ENCODE measurements around the gene PPP4R2.
"Not testable (repeated sequence)": the region's sequence is repeated elsewhere in the genome, so short reads cannot be mapped to it uniquely, and the experiment has no call there.

PPP4R2 gene

GRCh38 chr3:73055583-73055982 lies 59.0 kb downstream of the PPP4R2 start:
- TF ChIP-seq CTCF (conservative IDR thresholded peaks at IDR 0.05) (no peak), ZFX (IDR thresholded peaks at IDR 0.05) (no peak)

GRCh38 chr3:73056014-73056844 lies 59.6 kb downstream of the PPP4R2 start:
- no peak overlapping the region for H3K27ac ChIP-seq
- TF ChIP-seq CTCF (conservative IDR thresholded peaks at IDR 0.05) (peak; percentile 70), ZFX (IDR thresholded peaks at IDR 0.05) (no peak)

More at GRCh38 chr3:73055583-73055982, 59.0 kb downstream of the PPP4R2 start:
- no peak overlapping the region for H3K27ac ChIP-seq

GRCh38 chr3:73056845-73057150 lies 60.2 kb downstream of the PPP4R2 start:
- TF ChIP-seq ZFX (IDR thresholded peaks at IDR 0.05) = no peak
- no peak for TF ChIP-seq CTCF (conservative IDR thresholded peaks at IDR 0.05)
- no peak overlapping the region for H3K27ac ChIP-seq

- H3K27ac ChIP-seq = no peak overlapping the region
- TF ChIP-seq ZFX (IDR thresholded peaks at IDR 0.05) (no peak), CTCF (conservative IDR thresholded peaks at IDR 0.05) (no peak)
Measured at GRCh38 chr3:73060302-73060723, 63.7 kb downstream of the PPP4R2 start.

GRCh38 chr3:73061416-73061815 lies 64.8 kb downstream of the PPP4R2 start, which contains the start of gene EBLN2:
TSS of gene EBLN2 (plus strand) at chr3:73061659. CDS start at chr3:73062082, 423 bp downstream.
- TF ChIP-seq CTCF (conservative IDR thresholded peaks at IDR 0.05) (no peak), ZFX (IDR thresholded peaks at IDR 0.05) (no peak)
- H3K27ac ChIP-seq = no peak within 1 kb of the TSS

- H3K27ac ChIP-seq = not testable (repeated sequence)
Measured at GRCh38 chr3:73066243-73066642, 69.6 kb downstream of the PPP4R2 start.

- TF ChIP-seq CTCF (conservative IDR thresholded peaks at IDR 0.05) (no peak), ZFX (IDR thresholded peaks at IDR 0.05) (no peak)
- H3K27ac ChIP-seq = no peak overlapping the region
Measured at GRCh38 chr3:73068419-73068818, 71.8 kb downstream of the PPP4R2 start.

GRCh38 chr3:73069187-73069586 lies 72.6 kb downstream of the PPP4R2 start:
- no peak for TF ChIP-seq CTCF (conservative IDR thresholded peaks at IDR 0.05)
- no peak for TF ChIP-seq ZFX (IDR thresholded peaks at IDR 0.05)
- H3K27ac ChIP-seq = no peak overlapping the region

Data from C4-2B (cell line).